GM12873 (cell line): ENCODE data around the gene MIER2.

Experiments used
- TF ChIP-seq, protein P1 (sequence below): IDR thresholded peaks from 2 replicates; pipeline ENCODE4 v1.5.1; 2012; ENCODE audit warnings: low read depth, mild to moderate bottlenecking, moderate library complexity, low read length, control low read depth; ENCODE audit not compliant: insufficient read depth; ENCODE audit errors: missing control alignments

The MIER2 gene

DNA sequence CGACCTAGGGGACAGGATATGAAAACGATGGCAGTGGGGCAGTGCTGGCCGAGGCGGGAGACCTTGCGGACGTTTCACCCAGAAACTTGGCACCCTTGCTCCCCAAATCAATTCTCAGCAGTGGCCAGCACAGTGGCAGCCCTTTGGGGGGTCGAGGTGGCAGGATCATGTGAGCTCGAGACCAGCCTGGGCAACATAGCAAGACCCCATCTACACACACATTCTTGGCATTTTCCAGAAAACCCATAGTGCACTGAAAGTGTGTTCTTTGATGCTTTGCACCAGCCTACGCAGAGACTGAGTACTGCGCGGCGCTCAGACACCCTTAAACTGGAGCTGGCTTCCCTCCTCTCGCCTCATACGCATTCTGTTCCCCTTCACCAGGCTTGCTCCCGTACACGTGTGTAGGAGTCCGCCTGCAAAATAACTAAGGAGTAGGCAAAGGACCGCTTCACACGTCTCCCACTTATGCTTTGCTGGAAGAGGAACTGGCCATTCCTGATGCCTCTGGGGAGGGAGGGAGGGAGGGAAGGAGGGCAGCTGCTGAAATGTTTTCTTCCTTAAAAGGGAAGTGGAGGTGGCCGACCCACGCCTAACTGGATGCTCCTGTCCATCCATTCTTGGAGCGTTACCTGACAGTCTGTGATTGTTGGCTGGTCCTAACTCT, 23.5 kb upstream of the MIER2 start:
- TF ChIP-seq, protein P1, sequence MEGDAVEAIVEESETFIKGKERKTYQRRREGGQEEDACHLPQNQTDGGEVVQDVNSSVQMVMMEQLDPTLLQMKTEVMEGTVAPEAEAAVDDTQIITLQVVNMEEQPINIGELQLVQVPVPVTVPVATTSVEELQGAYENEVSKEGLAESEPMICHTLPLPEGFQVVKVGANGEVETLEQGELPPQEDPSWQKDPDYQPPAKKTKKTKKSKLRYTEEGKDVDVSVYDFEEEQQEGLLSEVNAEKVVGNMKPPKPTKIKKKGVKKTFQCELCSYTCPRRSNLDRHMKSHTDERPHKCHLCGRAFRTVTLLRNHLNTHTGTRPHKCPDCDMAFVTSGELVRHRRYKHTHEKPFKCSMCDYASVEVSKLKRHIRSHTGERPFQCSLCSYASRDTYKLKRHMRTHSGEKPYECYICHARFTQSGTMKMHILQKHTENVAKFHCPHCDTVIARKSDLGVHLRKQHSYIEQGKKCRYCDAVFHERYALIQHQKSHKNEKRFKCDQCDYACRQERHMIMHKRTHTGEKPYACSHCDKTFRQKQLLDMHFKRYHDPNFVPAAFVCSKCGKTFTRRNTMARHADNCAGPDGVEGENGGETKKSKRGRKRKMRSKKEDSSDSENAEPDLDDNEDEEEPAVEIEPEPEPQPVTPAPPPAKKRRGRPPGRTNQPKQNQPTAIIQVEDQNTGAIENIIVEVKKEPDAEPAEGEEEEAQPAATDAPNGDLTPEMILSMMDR = no peak

DNA sequence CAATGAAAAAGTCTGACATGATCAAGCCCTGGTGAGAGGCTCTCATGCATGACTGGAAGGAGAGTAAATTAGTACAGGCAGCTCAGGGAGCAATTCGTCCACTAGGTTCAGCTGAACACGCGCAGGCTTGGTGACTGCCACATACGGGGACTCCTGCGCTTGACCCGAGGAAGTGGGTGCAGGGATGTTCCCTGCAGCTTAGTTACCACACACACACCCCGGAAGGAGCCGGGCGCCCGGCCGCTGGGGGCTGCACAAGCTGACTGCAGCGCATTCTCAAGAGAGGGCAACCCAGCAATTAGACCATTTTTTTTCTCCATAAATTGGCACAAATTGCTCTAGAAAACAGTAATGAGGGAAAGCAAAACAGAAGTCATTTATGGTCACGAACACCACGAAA, 23.0 kb upstream of the MIER2 start:
- TF ChIP-seq, protein P1 = no peak

DNA sequence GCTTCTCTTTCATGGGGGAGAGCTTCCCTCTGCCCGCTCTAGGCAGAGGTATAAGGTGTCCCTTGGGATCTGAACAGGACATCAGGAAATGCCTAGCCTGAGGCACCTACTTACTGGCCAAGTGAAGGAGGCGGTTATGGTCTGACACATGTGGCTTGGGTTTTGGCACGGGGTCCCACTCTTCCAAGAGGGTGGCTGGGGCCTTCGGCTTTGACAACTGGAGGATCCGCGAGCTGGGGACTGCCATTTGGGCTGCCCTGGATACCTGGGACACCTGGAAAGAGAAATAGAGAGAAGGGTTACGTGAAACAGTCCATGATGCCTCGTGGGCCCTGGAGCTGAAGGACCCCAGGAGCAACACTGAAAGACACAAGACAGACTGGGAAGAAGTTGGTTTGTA, 22.4 kb upstream of the MIER2 start:
- TF ChIP-seq, protein P1 = no peak

DNA sequence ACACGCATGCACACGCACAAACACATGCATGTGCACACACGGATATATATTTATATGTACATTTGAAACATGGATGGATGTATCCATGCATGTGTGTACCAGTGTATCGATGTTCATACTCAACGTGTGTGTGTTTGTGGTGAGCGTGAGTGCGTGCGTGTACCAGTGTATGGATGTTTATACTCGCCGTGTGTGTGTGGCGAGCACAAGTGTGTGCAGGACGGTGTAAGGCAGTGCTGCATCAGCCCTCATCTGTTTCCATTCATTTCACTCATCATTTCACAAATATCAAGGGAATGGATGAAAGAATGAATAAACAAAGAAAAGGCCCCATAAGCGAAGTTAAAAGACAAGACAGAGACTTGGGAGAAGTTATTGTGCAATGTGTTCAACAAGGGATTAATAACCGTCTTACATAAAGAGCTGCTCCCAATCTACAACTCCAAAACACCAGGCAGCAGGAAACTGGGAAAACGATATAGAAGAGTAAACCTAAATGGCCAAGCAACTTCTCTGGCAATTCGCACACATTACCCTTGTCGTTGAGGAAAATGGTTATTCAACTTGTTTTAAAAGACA, 21.7 kb upstream of the MIER2 start:
- TF ChIP-seq, protein P1 = no peak

DNA sequence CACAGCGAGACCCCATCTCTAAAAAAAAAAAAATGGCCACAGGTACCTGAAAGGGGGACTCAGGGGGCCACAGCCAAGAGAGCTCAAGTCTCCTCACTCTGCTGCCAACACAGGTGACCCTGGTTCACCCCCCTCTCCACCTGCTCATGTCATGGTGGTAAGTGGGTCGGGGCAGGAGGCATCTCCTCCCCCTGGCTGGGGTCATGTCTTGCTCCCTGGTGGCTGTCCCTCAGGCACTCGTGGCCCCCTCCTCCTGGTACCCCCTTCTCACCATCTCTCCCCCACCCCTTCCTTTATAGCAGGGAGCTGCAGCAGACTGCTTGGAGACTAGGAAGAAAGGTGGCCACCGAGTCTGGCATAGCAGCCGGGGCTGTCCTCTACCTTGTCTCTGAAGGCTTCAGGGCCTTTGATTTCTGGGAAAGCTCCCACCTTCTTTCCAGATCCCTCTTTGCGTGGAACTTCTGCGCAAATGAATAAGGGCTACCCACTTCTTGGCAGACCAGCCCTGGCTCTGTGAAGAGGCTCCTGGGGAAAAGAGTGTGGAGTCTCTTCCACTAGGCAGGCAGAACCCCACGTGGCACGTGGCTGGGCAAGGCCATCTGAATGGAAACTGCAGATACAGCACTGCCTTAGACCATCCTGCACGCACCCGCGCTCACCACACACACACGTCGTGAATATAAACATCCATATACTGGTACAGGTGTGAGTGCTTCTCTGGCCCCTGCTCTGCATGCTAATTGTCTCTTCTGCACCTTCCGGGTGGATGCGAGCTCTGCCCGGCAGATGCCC, 20.1 kb upstream of the MIER2 start:
- TF ChIP-seq, protein P1 = no peak

DNA sequence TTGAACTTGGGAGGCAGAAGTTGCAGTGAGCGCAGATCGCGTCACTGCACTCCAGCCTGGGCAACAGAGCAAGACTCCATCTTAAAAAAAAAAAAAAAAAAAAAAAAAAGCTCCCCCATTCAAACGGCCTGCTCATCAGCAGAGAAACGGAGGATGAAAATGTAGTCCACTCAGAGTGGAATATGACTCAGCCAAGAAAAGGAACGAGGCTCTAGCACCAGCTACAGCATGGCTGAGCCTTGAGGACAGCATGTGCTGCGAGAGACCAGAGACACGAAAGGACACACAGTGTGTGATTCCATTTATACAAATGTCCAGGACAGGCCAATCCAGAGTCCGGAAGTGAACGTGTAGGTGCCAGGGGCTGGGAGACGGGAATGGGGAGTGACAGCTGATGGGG, 18.1 kb upstream of the MIER2 start:
- TF ChIP-seq, protein P1 = no peak

DNA sequence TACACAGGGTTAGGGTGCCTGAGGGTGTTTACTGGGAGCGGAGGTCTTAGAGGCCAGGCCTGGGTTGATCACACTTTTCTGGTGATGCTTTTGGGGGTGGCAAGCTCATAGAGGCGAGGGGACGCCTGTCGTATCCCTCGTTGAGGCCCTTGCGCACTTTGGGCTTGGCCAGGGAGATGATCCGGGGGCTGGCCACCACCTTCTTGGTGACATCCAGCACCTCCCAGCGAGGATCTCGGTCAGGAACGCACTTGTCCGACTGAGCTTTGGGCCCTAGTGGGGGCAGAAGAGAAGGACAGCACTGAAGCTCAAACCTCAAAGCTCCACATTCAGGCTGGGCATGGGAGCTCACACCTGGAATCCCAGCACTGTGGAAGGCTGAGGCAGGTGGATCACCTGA, 17.6 kb upstream of the MIER2 start:
- TF ChIP-seq, protein P1 = no peak
